Activated CD4-positive, alpha-beta T cell treated with anti-CD3 and anti-CD28 coated beads, Interleukin-2, amount 10 ng/mL, durations not matched to agents 24 days and 14 days (primary cell): ENCODE results near the gene MED28. TPM values are rescaled to one million over a fixed set of nuclear protein-coding genes. Genes with fewer than 3 reads are reported as not detected.

Experiments
- DNase-seq: peaks from one replicate; pipeline ENCODE4 v3.0.0; 2022
- H3K27ac Mint-ChIP-seq: one replicate; pipeline ENCODE4 v1.8.0; 2022; ENCODE audit warnings: mild to moderate bottlenecking, mixed read lengths
- H3K27me3 Mint-ChIP-seq: one replicate; pipeline ENCODE4 v1.8.0; 2022; ENCODE audit warnings: mixed read lengths
- H3K36me3 Mint-ChIP-seq: one replicate; pipeline ENCODE4 v1.8.0; 2022; ENCODE audit warnings: low read depth, mild to moderate bottlenecking, mixed read lengths
- H3K4me1 Mint-ChIP-seq: one replicate; pipeline ENCODE4 v1.8.0; 2021; ENCODE audit warnings: mixed read lengths
- H3K4me3 Mint-ChIP-seq: one replicate; pipeline ENCODE4 v1.8.0; 2022; ENCODE audit warnings: mild to moderate bottlenecking, moderate library complexity, mixed read lengths
- H3K9me3 Mint-ChIP-seq: one replicate; pipeline ENCODE4 v1.8.0; 2021; ENCODE audit warnings: mixed read lengths
- intact Hi-C: fragments of 100-400 bp; cut with micrococcal nuclease; formaldehyde crosslinking; loops from one replicate; pipeline ENCODE4 v1.15.1; 2023
- total RNA-seq: library from RNA; stranded (reverse); gene quantifications from 2 replicates; pipeline ENCODE4 v1.2.3, GENCODE V29; 2022

MED28 gene
- total RNA-seq, 1 donor from 2014 or later: 54.5 TPM

GRCh38 chr4:17587094-17587822 lies 27.2 kb upstream of the MED28 start:
- peaks cover 71% of the 10 kb centered on the region for H3K36me3 Mint-ChIP-seq
- peaks cover 24% of the 10 kb centered on the region for H3K4me1 Mint-ChIP-seq
- H3K9me3 Mint-ChIP-seq: no peaks in the 10 kb centered on the region
- H3K4me3 Mint-ChIP-seq: no peak overlapping the region
- H3K27ac Mint-ChIP-seq: peak overlapping the region; percentile 41
- no peak for DNase-seq
- intact Hi-C loops: no loop called here
- no peaks in the 10 kb centered on the region for H3K27me3 Mint-ChIP-seq

GRCh38 chr4:17589355-17589754 lies 25.1 kb upstream of the MED28 start:
- no peaks in the 10 kb centered on the region for H3K27me3 Mint-ChIP-seq
- no peaks in the 10 kb centered on the region for H3K9me3 Mint-ChIP-seq
- intact Hi-C loops: no loop called here
- H3K4me1 Mint-ChIP-seq: peaks cover 26% of the 10 kb centered on the region
- DNase-seq: no peak
- H3K36me3 Mint-ChIP-seq: peaks cover 72% of the 10 kb centered on the region
- H3K27ac Mint-ChIP-seq: no peak overlapping the region
- H3K4me3 Mint-ChIP-seq: no peak overlapping the region

GRCh38 chr4:17595471-17596005 lies 18.9 kb upstream of the MED28 start:
- peaks cover 12% of the 10 kb centered on the region for H3K4me1 Mint-ChIP-seq
- peaks cover 69% of the 10 kb centered on the region for H3K36me3 Mint-ChIP-seq
- H3K4me3 Mint-ChIP-seq: no peak overlapping the region
- intact Hi-C loops: no loop called here
- H3K27ac Mint-ChIP-seq: no peak overlapping the region
- no peak for DNase-seq
- no peaks in the 10 kb centered on the region for H3K9me3 Mint-ChIP-seq
- no peaks in the 10 kb centered on the region for H3K27me3 Mint-ChIP-seq

GRCh38 chr4:17597517-17597916 lies 16.9 kb upstream of the MED28 start:
- Mint-ChIP-seq H3K9me3 (no peaks in the 10 kb centered on the region), H3K4me1 (peaks cover 7% of the 10 kb centered on the region), H3K36me3 (peaks cover 64% of the 10 kb centered on the region), H3K27me3 (no peaks in the 10 kb centered on the region), H3K4me3 (no peak overlapping the region), H3K27ac (peak overlapping the region; percentile 42)
- intact Hi-C loops: no loop called here
- no peak for DNase-seq

- no peaks in the 10 kb centered on the region for H3K9me3 Mint-ChIP-seq
- H3K4me3 Mint-ChIP-seq: no peak overlapping the region
- no peak for DNase-seq
- no peak overlapping the region for H3K27ac Mint-ChIP-seq
- H3K27me3 Mint-ChIP-seq: no peaks in the 10 kb centered on the region
- no peaks in the 10 kb centered on the region for H3K4me1 Mint-ChIP-seq
- intact Hi-C loops: no loop called here
- H3K36me3 Mint-ChIP-seq: peaks cover 52% of the 10 kb centered on the region
Observed at GRCh38 chr4:17599826-17600225, 14.6 kb upstream of the MED28 start.

GRCh38 chr4:17605236-17605635 lies 9.2 kb upstream of the MED28 start:
- Mint-ChIP-seq H3K9me3 (no peaks in the 10 kb centered on the region), H3K27me3 (no peaks in the 10 kb centered on the region), H3K36me3 (peaks cover 36% of the 10 kb centered on the region), H3K4me1 (no peaks in the 10 kb centered on the region), H3K4me3 (no peak overlapping the region), H3K27ac (no peak overlapping the region)
- intact Hi-C loops: no loop called here
- DNase-seq: no peak

- peak overlapping the region; percentile 88 for H3K4me3 Mint-ChIP-seq
- H3K9me3 Mint-ChIP-seq: no peaks in the 10 kb centered on the region
- H3K27ac Mint-ChIP-seq: peak overlapping the region; percentile 92
- H3K36me3 Mint-ChIP-seq: peaks cover 13% of the 10 kb centered on the region
- peaks cover 2% of the 10 kb centered on the region for H3K27me3 Mint-ChIP-seq
- no peak for DNase-seq
- intact Hi-C loops: loop anchor here (1.0 to 5.0 kb wide), 5 partner anchors 22 to 408 kb away; partner anchors contain the start of genes DCAF16, LAP3, NCAPG and QDPR
- peaks cover 23% of the 10 kb centered on the region for H3K4me1 Mint-ChIP-seq
Observed at GRCh38 chr4:17613761-17614415, 553 bp upstream of the MED28 start.

GRCh38 chr4:17616283-17616682 lies 1.8 kb downstream of the MED28 start:
- peak overlapping the region; percentile 74 for H3K4me3 Mint-ChIP-seq
- peaks cover 28% of the 10 kb centered on the region for H3K36me3 Mint-ChIP-seq
- H3K9me3 Mint-ChIP-seq: no peaks in the 10 kb centered on the region
- H3K27me3 Mint-ChIP-seq: peaks cover 2% of the 10 kb centered on the region
- peaks cover 30% of the 10 kb centered on the region for H3K4me1 Mint-ChIP-seq
- peak; percentile 59 for DNase-seq
- no peak overlapping the region for H3K27ac Mint-ChIP-seq
- intact Hi-C loops: no loop called here

GRCh38 chr4:17618926-17619325 lies 4.5 kb downstream of the MED28 start:
- intact Hi-C loops: no loop called here
- Mint-ChIP-seq H3K4me1 (peaks cover 31% of the 10 kb centered on the region), H3K9me3 (no peaks in the 10 kb centered on the region), H3K27ac (peak overlapping the region; percentile 73), H3K36me3 (peaks cover 51% of the 10 kb centered on the region), H3K4me3 (peak overlapping the region; percentile 37), H3K27me3 (peaks cover 2% of the 10 kb centered on the region)
- no peak for DNase-seq

GRCh38 chr4:17619416-17620105 lies 5.1 kb downstream of the MED28 start:
- Mint-ChIP-seq H3K9me3 (no peaks in the 10 kb centered on the region), H3K4me3 (no peak overlapping the region), H3K27me3 (no peaks in the 10 kb centered on the region), H3K4me1 (peaks cover 29% of the 10 kb centered on the region), H3K27ac (peak overlapping the region; percentile 73), H3K36me3 (peaks cover 57% of the 10 kb centered on the region)
- intact Hi-C loops: no loop called here
- DNase-seq: no peak

- Mint-ChIP-seq H3K27me3 (no peaks in the 10 kb centered on the region), H3K27ac (no peak overlapping the region), H3K9me3 (no peaks in the 10 kb centered on the region), H3K36me3 (peaks cover 78% of the 10 kb centered on the region), H3K4me1 (peaks cover 14% of the 10 kb centered on the region), H3K4me3 (no peak overlapping the region)
- DNase-seq: no peak
- intact Hi-C loops: no loop called here
Observed at GRCh38 chr4:17623451-17624001, 9.1 kb downstream of the MED28 start.

GRCh38 chr4:17624821-17625220 lies 10.4 kb downstream of the MED28 start:
- no peak overlapping the region for H3K4me3 Mint-ChIP-seq
- no peak overlapping the region for H3K27ac Mint-ChIP-seq
- intact Hi-C loops: no loop called here

GRCh38 chr4:17630228-17630627 lies 15.8 kb downstream of the MED28 start:
- Mint-ChIP-seq H3K27me3 (no peaks in the 10 kb centered on the region), H3K36me3 (peaks cover 68% of the 10 kb centered on the region), H3K4me1 (peaks cover 2% of the 10 kb centered on the region), H3K9me3 (no peaks in the 10 kb centered on the region), H3K4me3 (no peak overlapping the region), H3K27ac (no peak overlapping the region)
- intact Hi-C loops: no loop called here
- no peak for DNase-seq

More at GRCh38 chr4:17624821-17625220, 10.4 kb downstream of the MED28 start:
- no peak for DNase-seq
- no peaks in the 10 kb centered on the region for H3K27me3 Mint-ChIP-seq
- peaks cover 79% of the 10 kb centered on the region for H3K36me3 Mint-ChIP-seq
- H3K9me3 Mint-ChIP-seq: no peaks in the 10 kb centered on the region
- H3K4me1 Mint-ChIP-seq: peaks cover 5% of the 10 kb centered on the region
